ENCODE measurements around the gene FGD5.
"Not testable (repeated sequence)": the region's sequence is repeated elsewhere in the genome, so short reads cannot be mapped to it uniquely, and the experiment has no call there.

Gene FGD5

GRCh38 chr3:14879211-14879874, 60.6 kb downstream of the FGD5 start:
- DNase-seq, result no peak

- DNase-seq, result no peak
Measured at GRCh38 chr3:14880447-14881106, 61.8 kb downstream of the FGD5 start.

- no peak for DNase-seq
Measured at GRCh38 chr3:14883226-14883625, 64.5 kb downstream of the FGD5 start.

GRCh38 chr3:14884665-14885064, 65.9 kb downstream of the FGD5 start:
- no peak for DNase-seq

GRCh38 chr3:14885307-14885706, 66.5 kb downstream of the FGD5 start:
- no peak for DNase-seq

GRCh38 chr3:14886101-14886500, 67.3 kb downstream of the FGD5 start:
- DNase-seq, result no peak

- no peak for DNase-seq
Measured at GRCh38 chr3:14889205-14889604, 70.4 kb downstream of the FGD5 start.

GRCh38 chr3:14889943-14890342, 71.2 kb downstream of the FGD5 start:
- DNase-seq, result no peak

GRCh38 chr3:14890476-14890875, 71.7 kb downstream of the FGD5 start:
- DNase-seq, result no peak

- DNase-seq, result no peak
Measured at GRCh38 chr3:14891135-14892132, 72.7 kb downstream of the FGD5 start.

- no peak for DNase-seq
Measured at GRCh38 chr3:14892226-14892625, 73.5 kb downstream of the FGD5 start.

GRCh38 chr3:14894085-14894484, 75.3 kb downstream of the FGD5 start:
- DNase-seq, result no peak

- no peak for DNase-seq
Measured at GRCh38 chr3:14897266-14897665, 78.5 kb downstream of the FGD5 start.

- DNase-seq, result no peak
Measured at GRCh38 chr3:14898929-14899328, 80.2 kb downstream of the FGD5 start.

GRCh38 chr3:14899993-14900618, 81.3 kb downstream of the FGD5 start:
- DNase-seq, result no peak

GRCh38 chr3:14900881-14901873, 82.4 kb downstream of the FGD5 start:
- no peak for DNase-seq

GRCh38 chr3:14902719-14903118, 84.0 kb downstream of the FGD5 start:
- no peak for DNase-seq

- not testable (repeated sequence) for DNase-seq
Measured at GRCh38 chr3:14903501-14903900, 84.7 kb downstream of the FGD5 start.

GRCh38 chr3:14905055-14905657, 86.4 kb downstream of the FGD5 start:
- DNase-seq, result no peak

GRCh38 chr3:14906355-14906971, 87.7 kb downstream of the FGD5 start:
- no peak for DNase-seq
